K562 (cell line): ENCODE measurements around the gene BANP. TPM values are rescaled to one million over a fixed set of nuclear protein-coding genes. Genes with fewer than 3 reads are reported as not detected.

Experiments used
- ATAC-seq: fragments of 200-7000 bp; cut with Tn5 transposase; 3 replicates; pipeline ENCODE4 v1.9.1; 2020; ENCODE audit warnings: moderate library complexity
- BruUV-seq: library from RNA; stranded (reverse); fragments of 400-500 nt; replicated peaks from 2 replicates; lab custom pipeline; 2021; lab: Mats Ljungman, UMichigan
- CTCF ChIA-PET: fragments of 300-600 bp; formaldehyde crosslinking; extraction: SDS; loops from one replicate; lab custom pipeline; 2021; ENCODE audit warnings: low intra/inter-chr PET ratio; lab: Yijun Ruan, JAX
- POLR2A ChIA-PET: fragments of 300-600, 350-650 bp; sonication (Branson Sonifier 250); formaldehyde crosslinking; extraction: SDS; loops from one replicate; lab custom pipeline; 2021; ENCODE audit warnings: antibody characterized with exemption, inconsistent platforms; lab: Yijun Ruan, JAX
- DNase-seq, 4 experiments: peaks; one replicate each; pipeline versions ENCODE4 v3.0.0 to v3.0.0-alpha.2; 2011 to 2018; ENCODE audit warnings: low spot score in 3 of 4, mixed read lengths in 3 of 4; ENCODE audit errors: extremely low read depth in 1 of 4
- FAIRE-seq: peaks from 2 replicates; lab custom pipeline; 2011; peaks lifted over from hg19 to GRCh38; lab: Jason Lieb, UNC
- H2AFZ ChIP-seq: 2 replicates; pipeline ENCODE4 v1.6.0; 2011; ENCODE audit warnings: low read depth, low read length, control low read depth, inconsistent platforms
- H3K27ac ChIP-seq: fragments of 200-600 bp; 3 replicates; pipeline ENCODE4 v1.8.0; 2011; ENCODE audit warnings: low read depth, mild to moderate bottlenecking, control low read depth, inconsistent platforms, low read length, moderate library complexity, mixed read lengths; ENCODE audit errors: extremely low read depth
- H3K27me3 ChIP-seq, 2 experiments: fragments of 300-600 bp in 1 of 2; 2 replicates in 1 of 2; 3 replicates in 1 of 2; pipeline versions ENCODE4 v1.6.0 to v1.8.0; 2011; ENCODE audit warnings: inconsistent platforms in 2 of 2, low read length in 2 of 2, mild to moderate bottlenecking in 1 of 2, mixed read lengths in 1 of 2, moderate library complexity in 1 of 2; ENCODE audit not compliant: control insufficient read depth in 2 of 2, insufficient read depth in 2 of 2
- H3K36me3 ChIP-seq: fragments of 300-600 bp; 3 replicates; pipeline ENCODE4 v1.8.0; 2011; ENCODE audit warnings: mild to moderate bottlenecking, low read length, inconsistent platforms; ENCODE audit not compliant: control insufficient read depth, insufficient read depth
- H3K4me1 ChIP-seq, 2 experiments: fragments of 200-600 bp in 1 of 2; replicated peaks in 1 of 2; 2 replicates in 1 of 2; 3 replicates in 1 of 2; pipeline versions ENCODE4 v1.5.1 to v1.8.0; 2011; ENCODE audit warnings: inconsistent platforms in 2 of 2, low read length in 2 of 2, mild to moderate bottlenecking in 1 of 2, mixed read lengths in 1 of 2, moderate library complexity in 1 of 2; ENCODE audit not compliant: control insufficient read depth in 2 of 2, insufficient read depth in 2 of 2
- H3K4me2 ChIP-seq: 2 replicates; pipeline ENCODE4 v1.6.1; 2011; ENCODE audit warnings: low read length, control low read depth, inconsistent platforms, mixed read lengths; ENCODE audit not compliant: insufficient read depth
- H3K4me3 ChIP-seq: fragments of 200-600 bp; sonication (generic), shearing (Covaris generic); 2 replicates; pipeline ENCODE4 v1.5.1; 2016; ENCODE audit warnings: control low read depth, inconsistent platforms
- H3K79me2 ChIP-seq: fragments of 200-600 bp; 3 replicates; pipeline ENCODE4 v1.8.0; 2011; ENCODE audit warnings: low read length, inconsistent platforms; ENCODE audit not compliant: control insufficient read depth, insufficient read depth
- H3K9ac ChIP-seq, 2 experiments: 2 replicates each; pipeline versions ENCODE4 v1.6.0 to v1.6.1; 2011; ENCODE audit warnings: low read depth in 2 of 2, low read length in 2 of 2, control low read depth in 1 of 2, inconsistent platforms in 1 of 2, mild to moderate bottlenecking in 1 of 2, mixed read lengths in 1 of 2; ENCODE audit not compliant: insufficient read depth in 1 of 2
- H3K9me1 ChIP-seq: one replicate; pipeline ENCODE4 v1.6.0; 2011; ENCODE audit warnings: inconsistent platforms, mild to moderate bottlenecking, low read length, moderate library complexity; ENCODE audit not compliant: control insufficient read depth, insufficient read depth
- H3K9me3 ChIP-seq: replicated peaks from 2 replicates; pipeline ENCODE4 v1.5.1; 2011; ENCODE audit warnings: low read depth, low read length, inconsistent platforms; ENCODE audit not compliant: control insufficient read depth, insufficient read depth
- H4K20me1 ChIP-seq: replicated peaks from 2 replicates; pipeline ENCODE4 v1.6.1; 2011; ENCODE audit warnings: low read length, inconsistent platforms, mixed read lengths; ENCODE audit not compliant: control insufficient read depth, insufficient read depth
- C11orf30 ChIP-seq: fragments of 450-650 bp; IDR thresholded peaks from 2 replicates; pipeline ENCODE4 v1.6.1; 2016; ENCODE audit warnings: low read depth, mild to moderate bottlenecking
- RBM15 ChIP-seq: fragments of 200-400 bp; formaldehyde crosslinking; IDR thresholded peaks from 2 replicates; pipeline ENCODE4 v1.6.1; 2018; ENCODE audit warnings: mild to moderate bottlenecking, low read length, moderate library complexity; ENCODE audit not compliant: insufficient read depth
- USF1 ChIP-seq: sonication (generic); formaldehyde crosslinking; IDR thresholded peaks from 2 replicates; pipeline ENCODE4 v1.9.0; 2022; ENCODE audit warnings: mild to moderate bottlenecking, missing genetic modification reagents
- ZNF184 ChIP-seq: sonication (generic); formaldehyde crosslinking; IDR thresholded peaks from 2 replicates; pipeline ENCODE4 v1.5.0; 2020; ENCODE audit warnings: missing genetic modification reagents
- ZNF354B ChIP-seq: fragments of 250-450 bp; sonication (Bioruptor Pico); IDR thresholded peaks from 2 replicates; pipeline ENCODE4 v1.4.0; 2020
- ZZZ3 ChIP-seq: fragments of 450-650 bp; IDR thresholded peaks from 2 replicates; pipeline ENCODE4 v1.6.1; 2016; ENCODE audit warnings: antibody characterized with exemption, mild to moderate bottlenecking, moderate library complexity
- WGBS: fragments of 100-300 bp; shearing (Covaris generic); methylation state at CpG from one replicate; pipeline ENCODE4 v1.1.6; 2016; ENCODE audit warnings: low coverage, mixed read lengths; ENCODE audit not compliant: insufficient coverage; ENCODE audit errors: missing lambda C conversion rate; 5-methylcytosine and 5-hydroxymethylcytosine counted together
- in situ Hi-C: fragments of 300-500 bp; cut with MboI; formaldehyde crosslinking; loops from 4 replicates; pipeline ENCODE4 v1.15.0; 2018; ENCODE audit warnings: inconsistent platforms, mixed read lengths
- intact Hi-C: fragments of 100-400 bp; cut with micrococcal nuclease; formaldehyde crosslinking; loops from 2 replicates; pipeline ENCODE4 v1.14.2; 2022
- polyA plus RNA-seq, 8 experiments: library from polyadenylated mRNA; depleted of rRNA in 4 of 8; stranded (reverse) in 5 of 8; unstranded in 3 of 8; fragments of >200 nt; fragmentation: Nextera tagmentation in 2 of 8; fragmentation: Illumina TruSeq in 1 of 8; extraction: Ambion mirVana in 2 of 8; extraction: Trizol in 1 of 8; gene quantifications; 2 replicates each; pipeline versions ENCODE4 v1.2.1 to v1.2.3, GENCODE V29; 2011 to 2014; ENCODE audit warnings: inconsistent platforms in 1 of 8, missing spikeins in 1 of 8
- total RNA-seq, 7 experiments: library from RNA; depleted of rRNA in 6 of 7; stranded (reverse); fragments of >200 nt in 6 of 7; fragmentation: Illumina TruSeq in 2 of 7; extraction: Trizol in 2 of 7; gene quantifications; 2 replicates each; pipeline versions ENCODE4 v1.2.1 to v1.2.3, GENCODE V29; 2011 to 2021; ENCODE audit warnings: low replicate concordance in 1 of 7
- TF ChIP-seq, protein P1 (sequence below): fragments of 450-650 bp; IDR thresholded peaks from 2 replicates; pipeline ENCODE4 v1.6.1; 2018; ENCODE audit not compliant: partially characterized antibody

The BANP gene
- total and polyA plus RNA-seq, 9 of the 15 experiments (the other 6 are each of a cell fraction or from before 2014, with no cell fraction given) = 4.6 to 22.1 (median 15.6) TPM

DNA sequence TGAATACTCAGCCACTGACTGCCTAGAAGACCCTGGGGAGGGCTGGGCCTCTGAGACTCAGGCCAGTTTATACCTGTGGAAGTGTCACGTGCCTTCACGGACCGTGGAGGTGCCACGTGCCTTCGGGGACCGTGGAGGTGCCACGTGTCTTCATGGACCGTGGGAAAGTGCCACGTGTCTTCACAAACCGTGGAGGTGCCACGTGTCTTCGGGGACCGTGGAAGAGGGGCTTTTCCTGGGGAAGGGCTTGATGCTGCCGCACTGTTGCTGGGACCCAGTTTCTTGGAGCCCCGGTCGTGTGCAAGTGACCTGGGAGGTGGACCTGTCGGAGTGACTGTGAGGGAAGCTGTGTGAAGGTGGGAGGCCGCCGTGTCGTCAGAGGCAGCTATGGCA, 166.2 kb downstream of the BANP start (continued):
- TF ChIP-seq, protein P1, sequence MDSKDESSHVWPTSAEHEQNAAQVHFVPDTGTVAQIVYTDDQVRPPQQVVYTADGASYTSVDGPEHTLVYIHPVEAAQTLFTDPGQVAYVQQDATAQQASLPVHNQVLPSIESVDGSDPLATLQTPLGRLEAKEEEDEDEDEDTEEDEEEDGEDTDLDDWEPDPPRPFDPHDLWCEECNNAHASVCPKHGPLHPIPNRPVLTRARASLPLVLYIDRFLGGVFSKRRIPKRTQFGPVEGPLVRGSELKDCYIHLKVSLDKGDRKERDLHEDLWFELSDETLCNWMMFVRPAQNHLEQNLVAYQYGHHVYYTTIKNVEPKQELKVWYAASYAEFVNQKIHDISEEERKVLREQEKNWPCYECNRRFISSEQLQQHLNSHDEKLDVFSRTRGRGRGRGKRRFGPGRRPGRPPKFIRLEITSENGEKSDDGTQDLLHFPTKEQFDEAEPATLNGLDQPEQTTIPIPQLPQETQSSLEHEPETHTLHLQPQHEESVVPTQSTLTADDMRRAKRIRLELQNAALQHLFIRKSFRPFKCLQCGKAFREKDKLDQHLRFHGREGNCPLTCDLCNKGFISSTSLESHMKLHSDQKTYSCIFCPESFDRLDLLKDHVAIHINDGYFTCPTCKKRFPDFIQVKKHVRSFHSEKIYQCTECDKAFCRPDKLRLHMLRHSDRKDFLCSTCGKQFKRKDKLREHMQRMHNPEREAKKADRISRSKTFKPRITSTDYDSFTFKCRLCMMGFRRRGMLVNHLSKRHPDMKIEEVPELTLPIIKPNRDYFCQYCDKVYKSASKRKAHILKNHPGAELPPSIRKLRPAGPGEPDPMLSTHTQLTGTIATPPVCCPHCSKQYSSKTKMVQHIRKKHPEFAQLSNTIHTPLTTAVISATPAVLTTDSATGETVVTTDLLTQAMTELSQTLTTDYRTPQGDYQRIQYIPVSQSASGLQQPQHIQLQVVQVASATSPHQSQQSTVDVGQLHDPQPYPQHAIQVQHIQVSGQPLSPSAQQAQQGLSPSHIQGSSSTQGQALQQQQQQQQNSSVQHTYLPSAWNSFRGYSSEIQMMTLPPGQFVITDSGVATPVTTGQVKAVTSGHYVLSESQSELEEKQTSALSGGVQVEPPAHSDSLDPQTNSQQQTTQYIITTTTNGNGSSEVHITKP = no peak
- TF ChIP-seq RBM15 (no peak), ZNF354B (CRISPR knock-in tag) (no peak), ZNF184 (no peak), USF1 (CRISPR knock-in tag) (peak; percentile 9; the same call in 1 of the 2 replicates)
- TF ChIP-seq, all 486 proteins: peak for 3

DNA sequence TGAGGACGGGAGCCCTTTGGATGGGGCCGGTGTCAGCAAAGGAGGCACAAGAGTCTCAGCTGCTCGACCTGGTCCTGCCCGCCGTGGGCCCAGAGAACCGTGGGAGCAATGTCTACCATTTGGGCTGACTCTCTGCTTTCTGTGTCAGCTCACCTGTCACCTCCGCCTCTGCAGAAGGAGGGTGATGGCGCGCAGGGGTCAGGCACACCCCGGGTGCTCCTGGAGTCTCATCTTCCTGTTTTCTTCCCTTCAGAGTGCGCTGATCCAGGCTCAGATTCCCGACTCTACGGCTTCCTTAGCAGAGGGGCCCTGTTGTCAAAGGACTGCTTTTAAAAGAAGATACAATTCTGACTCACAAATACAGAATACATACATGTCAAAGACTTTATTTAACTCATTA, 167.1 kb downstream of the BANP start:
- Histone ChIP-seq H3K79me2 (no peaks in the 10 kb centered on the region), H3K36me3 (no peaks in the 10 kb centered on the region), H3K9ac (no peak overlapping the region), H3K27ac (no peak overlapping the region), H4K20me1 (0 out of 2 replicates have a peak, but pooled peaks cover 4% of the 10 kb centered on the region), H3K9me3 (no peaks in the 10 kb centered on the region), H3K4me2 (no peak overlapping the region), H2AFZ (no peak overlapping the region), H3K9me1 (no peaks in the 10 kb centered on the region), H3K4me3 (no peak overlapping the region), H3K4me1 (peaks cover 0 to 11% of the 10 kb centered on the region in 2 experiments; a peak in 2 of 5 replicates), H3K27me3 (peaks cover 12 to 71% of the 10 kb centered on the region in 2 experiments; a peak in 4 of 5 replicates)
- FAIRE-seq (no peak), DNase-seq (no peak), ATAC-seq (no peak)
- intact Hi-C loops = no loop called here
- in situ Hi-C loops = no loop called here
- ChIA-PET CTCF (no interaction called here), POLR2A (no interaction called here)
- BruUV-seq = no TSS peak
- TF ChIP-seq C11orf30 = no peak
- no peak for TF ChIP-seq ZZZ3
- 7% methylated on average over 11 of the region's 13 CpGs for WGBS
